ENCODE results near the gene OR4E2.
"Not testable (repeated sequence)": the region's sequence is repeated elsewhere in the genome, so short reads cannot be mapped to it uniquely, and the experiment has no call there.

OR4E2 gene

GRCh38 chr14:21698538-21698937 lies 44.9 kb downstream of the OR4E2 start:
- not testable (repeated sequence) for DNase-seq

GRCh38 chr14:21699551-21699950 lies 45.9 kb downstream of the OR4E2 start:
- no peak for DNase-seq

GRCh38 chr14:21702316-21702715 lies 48.7 kb downstream of the OR4E2 start:
- DNase-seq = no peak

- no peak for DNase-seq
These were observed 50.0 kb downstream of the OR4E2 start for GRCh38 chr14:21703357-21704326.

GRCh38 chr14:21704338-21704737 lies 50.7 kb downstream of the OR4E2 start:
- no peak for DNase-seq

GRCh38 chr14:21711360-21711961 lies 57.8 kb downstream of the OR4E2 start:
- peak; percentile 29 to 57 for DNase-seq

- DNase-seq = no peak
These were observed 58.4 kb downstream of the OR4E2 start for GRCh38 chr14:21712036-21712435.

GRCh38 chr14:21714318-21714929 lies 60.8 kb downstream of the OR4E2 start:
- no peak for DNase-seq

Measured in inflammatory macrophage treated with lipopolysaccharide for 1 hour (primary cell).